Trophoblast cell (in vitro differentiated cells and primary cell): ENCODE results near the gene CYTH3.

Source experiments
- DNase-seq, 2 donors: peaks; one replicate each; pipeline ENCODE4 v3.0.0-alpha.2; 2016
- H2AFZ ChIP-seq: 2 replicates; pipeline ENCODE4 v1.6.1; 2013; ENCODE audit warnings: low read length, moderate library complexity, mild to moderate bottlenecking; ENCODE audit not compliant: insufficient read depth, poor library complexity
- H2AK5ac ChIP-seq: 2 replicates; pipeline ENCODE4 v1.6.1; 2013; ENCODE audit warnings: mild to moderate bottlenecking, low read length
- H2BK120ac ChIP-seq: 2 replicates; pipeline ENCODE4 v1.6.1; 2013; ENCODE audit warnings: low read length, mild to moderate bottlenecking, moderate library complexity; ENCODE audit not compliant: insufficient read depth, poor library complexity
- H2BK12ac ChIP-seq: 2 replicates; pipeline ENCODE4 v1.6.1; 2013; ENCODE audit warnings: mild to moderate bottlenecking, low read length, moderate library complexity
- H2BK5ac ChIP-seq: 2 replicates; pipeline ENCODE4 v1.6.1; 2013; ENCODE audit warnings: low read length, low read depth, moderate library complexity, mild to moderate bottlenecking; ENCODE audit not compliant: poor library complexity
- H3K14ac ChIP-seq: 2 replicates; pipeline ENCODE4 v1.6.1; 2013; ENCODE audit warnings: mild to moderate bottlenecking, low read length
- H3K18ac ChIP-seq: 2 replicates; pipeline ENCODE4 v1.6.1; 2013; ENCODE audit warnings: mild to moderate bottlenecking, low read length
- H3K23ac ChIP-seq: 2 replicates; pipeline ENCODE4 v1.6.1; 2013; ENCODE audit warnings: low read length
- H3K27ac ChIP-seq: 2 replicates; pipeline ENCODE4 v1.5.1; 2013; ENCODE audit warnings: low read depth, mild to moderate bottlenecking, inconsistent platforms, low read length, moderate library complexity
- H3K27me3 ChIP-seq: 2 replicates; pipeline ENCODE4 v1.6.1; 2013; ENCODE audit warnings: inconsistent platforms, mild to moderate bottlenecking, low read length, moderate library complexity; ENCODE audit not compliant: insufficient read depth
- H3K36me3 ChIP-seq, 2 experiments: 1 replicate in 1 of 2; 2 replicates in 1 of 2; pipeline ENCODE4 v1.6.1; 2013; ENCODE audit warnings: low read length in 2 of 2, mild to moderate bottlenecking in 2 of 2, moderate library complexity in 1 of 2; ENCODE audit not compliant: insufficient read depth in 2 of 2, control insufficient read depth in 1 of 2
- H3K4ac ChIP-seq: 2 replicates; pipeline ENCODE4 v1.6.1; 2013; ENCODE audit warnings: low read depth, mild to moderate bottlenecking, low read length, moderate library complexity
- H3K4me1 ChIP-seq, 2 experiments: 1 replicate in 1 of 2; 2 replicates in 1 of 2; pipeline ENCODE4 v1.6.1; 2013; ENCODE audit warnings: low read length in 2 of 2, mild to moderate bottlenecking in 2 of 2, moderate library complexity in 1 of 2; ENCODE audit not compliant: insufficient read depth in 2 of 2, control insufficient read depth in 1 of 2
- H3K4me2 ChIP-seq: 2 replicates; pipeline ENCODE4 v1.6.1; 2013; ENCODE audit warnings: inconsistent platforms, mild to moderate bottlenecking, low read length, moderate library complexity
- H3K4me3 ChIP-seq: 2 replicates; pipeline ENCODE4 v1.5.1; 2013; ENCODE audit warnings: mild to moderate bottlenecking, low read depth, low read length, inconsistent platforms
- H3K79me1 ChIP-seq: one replicate; pipeline ENCODE4 v1.6.1; 2013; ENCODE audit warnings: low read length
- H3K79me2 ChIP-seq: 2 replicates; pipeline ENCODE4 v1.6.1; 2013; ENCODE audit warnings: low read length, mild to moderate bottlenecking; ENCODE audit not compliant: control insufficient read depth, insufficient read depth, poor library complexity
- H3K9ac ChIP-seq: 2 replicates; pipeline ENCODE4 v1.6.1; 2013; ENCODE audit warnings: mild to moderate bottlenecking, low read length
- H3K9me3 ChIP-seq: 2 replicates; pipeline ENCODE4 v1.6.1; 2013; ENCODE audit warnings: low read depth, mild to moderate bottlenecking, control low read depth, inconsistent platforms, low read length; ENCODE audit not compliant: insufficient read depth
- H4K12ac ChIP-seq: 2 replicates; pipeline ENCODE4 v1.6.1; 2013; ENCODE audit warnings: low read depth, mild to moderate bottlenecking, low read length, moderate library complexity
- H4K8ac ChIP-seq: 2 replicates; pipeline ENCODE4 v1.6.1; 2013; ENCODE audit warnings: low read depth, mild to moderate bottlenecking, low read length, moderate library complexity
- H4K91ac ChIP-seq: one replicate; pipeline ENCODE4 v1.6.1; 2013; ENCODE audit warnings: low read depth, mild to moderate bottlenecking, low read length, moderate library complexity
- WGBS: extraction: QIAGEN DNeasy Blood & Tissue Kit; methylation state at CpG from one replicate; pipeline ENCODE4 v1.1.7; 2013; ENCODE audit warnings: missing lambda C conversion rate; ENCODE audit not compliant: insufficient read length, insufficient coverage; ENCODE audit errors: extremely low coverage; 5-methylcytosine and 5-hydroxymethylcytosine counted together

The CYTH3 gene

DNA sequence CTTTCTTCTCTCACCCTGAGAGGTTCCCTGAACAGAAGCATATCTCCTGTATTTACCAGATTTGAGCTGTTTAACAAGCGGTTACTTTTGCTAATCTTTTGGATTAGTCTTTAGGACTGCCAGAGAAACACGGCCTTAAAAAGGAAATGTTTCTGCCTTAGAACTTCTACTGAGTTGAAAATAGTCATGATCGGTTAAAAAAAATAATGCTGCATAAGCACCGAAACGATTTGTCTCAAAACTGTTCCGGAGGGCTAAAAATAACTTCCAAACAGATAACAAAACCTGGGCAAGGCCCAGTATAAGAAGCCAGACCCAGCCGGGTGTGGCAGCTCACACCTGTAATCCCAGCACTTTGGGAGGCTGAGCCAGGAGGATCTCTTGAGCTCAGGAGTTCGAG is 43.3 kb upstream of the CYTH3 start:
- no peaks in the 10 kb centered on the region for H3K9me3 ChIP-seq
- no peaks in the 10 kb centered on the region for H3K36me3 ChIP-seq
- H3K4ac ChIP-seq, result no peak overlapping the region
- H3K14ac ChIP-seq, result no peak overlapping the region
- no peak for DNase-seq
- H2BK12ac ChIP-seq, result no peak overlapping the region
- H4K12ac ChIP-seq, result no peak overlapping the region
- H3K23ac ChIP-seq, result no peak overlapping the region
- H3K18ac ChIP-seq, result no peak overlapping the region
- no peak overlapping the region for H2AK5ac ChIP-seq
- no peaks in the 10 kb centered on the region for H3K79me1 ChIP-seq
- WGBS, result no CpG with 5 or more reads among the region's 8 CpGs
- H3K4me1 ChIP-seq, result no peaks in the 10 kb centered on the region
- no peak overlapping the region for H4K91ac ChIP-seq
- no peaks in the 10 kb centered on the region for H3K79me2 ChIP-seq
- H3K4me3 ChIP-seq, result no peak overlapping the region
- H3K27me3 ChIP-seq, result no peaks in the 10 kb centered on the region
- no peak overlapping the region for H4K8ac ChIP-seq
- no peak overlapping the region for H2BK120ac ChIP-seq
- H3K9ac ChIP-seq, result no peak overlapping the region
- H3K4me2 ChIP-seq, result no peak overlapping the region
- H2BK5ac ChIP-seq, result no peak overlapping the region
- no peak overlapping the region for H3K27ac ChIP-seq
- no peak overlapping the region for H2AFZ ChIP-seq

DNA sequence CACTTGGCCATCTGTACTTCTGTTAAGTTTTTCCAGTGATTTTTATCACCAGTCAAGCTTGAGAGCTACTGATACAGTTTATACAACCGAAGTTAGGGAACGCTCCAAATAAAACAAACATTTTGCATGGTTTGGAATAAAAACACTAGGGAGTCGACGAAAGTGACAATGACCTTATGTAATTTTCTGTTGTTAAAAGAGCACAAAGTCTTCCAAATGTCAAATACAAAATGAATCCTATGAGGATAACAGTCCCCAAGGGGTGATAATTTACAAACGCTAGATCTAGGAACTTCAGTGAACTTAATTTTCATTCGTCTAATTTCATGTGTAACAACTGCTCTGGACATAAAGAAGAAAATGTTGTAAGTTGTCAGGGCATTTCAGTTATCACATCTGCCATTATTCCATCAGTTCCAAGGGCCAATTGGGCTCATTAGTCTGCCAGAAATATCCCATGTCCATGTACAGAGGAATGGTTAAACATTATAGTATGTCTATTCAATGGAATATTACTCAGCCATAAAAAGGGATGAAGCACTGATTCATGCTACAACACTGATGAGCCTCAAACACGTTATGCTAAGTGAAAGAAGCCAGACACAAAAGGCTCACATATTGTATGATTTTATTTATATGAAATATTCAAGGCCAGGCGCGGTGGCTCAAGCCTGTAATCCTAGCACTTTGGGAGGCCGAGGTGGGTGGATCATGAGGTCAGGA is 38.0 kb upstream of the CYTH3 start:
- Histone ChIP-seq H2AFZ (no peak overlapping the region), H3K4me1 (peaks cover 0 to 2% of the 10 kb centered on the region in 2 experiments), H3K79me2 (no peaks in the 10 kb centered on the region), H3K23ac (no peak overlapping the region), H3K14ac (no peak overlapping the region), H4K91ac (no peak overlapping the region), H3K27ac (no peak overlapping the region), H3K27me3 (no peaks in the 10 kb centered on the region), H2BK12ac (no peak overlapping the region), H3K4me2 (no peak overlapping the region), H2BK120ac (no peak overlapping the region), H3K18ac (no peak overlapping the region), H4K12ac (no peak overlapping the region), H3K9ac (no peak overlapping the region), H3K36me3 (no peaks in the 10 kb centered on the region), H3K79me1 (no peaks in the 10 kb centered on the region), H3K4ac (no peak overlapping the region), H2AK5ac (no peak overlapping the region), H4K8ac (no peak overlapping the region), H2BK5ac (no peak overlapping the region), H3K9me3 (no peaks in the 10 kb centered on the region), H3K4me3 (no peak overlapping the region)
- WGBS, result no CpG with 5 or more reads among the region's 10 CpGs
- no peak for DNase-seq

DNA sequence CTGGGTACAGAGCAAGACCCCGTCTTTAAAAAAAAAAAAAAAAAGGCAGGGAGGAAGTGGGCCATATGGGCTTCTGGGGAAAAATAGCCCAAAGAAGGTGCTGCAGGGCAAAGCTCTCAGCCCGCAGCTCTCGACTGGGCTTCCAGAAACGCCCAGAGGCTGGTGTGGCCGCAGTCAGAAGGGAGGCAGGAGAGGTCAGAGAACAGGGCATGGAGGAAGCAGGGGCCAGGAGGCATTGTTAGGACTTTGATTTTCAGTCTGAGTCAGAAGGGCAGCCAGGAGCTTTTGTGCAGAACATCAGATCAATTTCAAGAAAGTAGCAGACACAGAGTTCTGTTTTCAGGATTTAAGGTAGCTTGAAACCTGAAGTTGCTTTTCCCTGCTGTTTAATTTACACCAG is 35.3 kb upstream of the CYTH3 start:
- no peak overlapping the region for H2BK12ac ChIP-seq
- H4K12ac ChIP-seq, result no peak overlapping the region
- no peak overlapping the region for H3K14ac ChIP-seq
- H3K4me1 ChIP-seq, result peaks cover 0 to 2% of the 10 kb centered on the region in 2 experiments
- H2AK5ac ChIP-seq, result no peak overlapping the region
- H3K79me2 ChIP-seq, result no peaks in the 10 kb centered on the region
- no peaks in the 10 kb centered on the region for H3K36me3 ChIP-seq
- no peaks in the 10 kb centered on the region for H3K79me1 ChIP-seq
- no peak overlapping the region for H2AFZ ChIP-seq
- no peaks in the 10 kb centered on the region for H3K27me3 ChIP-seq
- H3K23ac ChIP-seq, result no peak overlapping the region
- H3K4me2 ChIP-seq, result no peak overlapping the region
- WGBS, result no CpG with 5 or more reads among the region's 5 CpGs
- H3K4ac ChIP-seq, result no peak overlapping the region
- no peak overlapping the region for H2BK120ac ChIP-seq
- H3K9me3 ChIP-seq, result no peaks in the 10 kb centered on the region
- peak; percentile 85 to 87 for DNase-seq
- H3K27ac ChIP-seq, result no peak overlapping the region
- no peak overlapping the region for H4K8ac ChIP-seq
- no peak overlapping the region for H3K18ac ChIP-seq
- no peak overlapping the region for H2BK5ac ChIP-seq
- H4K91ac ChIP-seq, result no peak overlapping the region
- H3K4me3 ChIP-seq, result no peak overlapping the region
- no peak overlapping the region for H3K9ac ChIP-seq

- Histone ChIP-seq H3K27me3 (no peaks in the 10 kb centered on the region), H2BK5ac (no peak overlapping the region), H4K91ac (no peak overlapping the region), H3K4me2 (no peak overlapping the region), H3K14ac (no peak overlapping the region), H3K36me3 (no peaks in the 10 kb centered on the region), H3K23ac (no peak overlapping the region), H3K79me1 (no peaks in the 10 kb centered on the region), H2BK12ac (no peak overlapping the region), H4K12ac (no peak overlapping the region), H3K4me1 (peaks cover 0 to 2% of the 10 kb centered on the region in 2 experiments), H3K4me3 (no peak overlapping the region), H2AK5ac (no peak overlapping the region), H3K9me3 (no peaks in the 10 kb centered on the region), H3K4ac (no peak overlapping the region), H2AFZ (no peak overlapping the region), H3K79me2 (no peaks in the 10 kb centered on the region), H4K8ac (no peak overlapping the region), H3K18ac (no peak overlapping the region), H2BK120ac (no peak overlapping the region), H3K9ac (no peak overlapping the region), H3K27ac (no peak overlapping the region)
- DNase-seq, result peak; percentile 90 to 95
- no CpG with 5 or more reads among the region's 3 CpGs for WGBS
Observed at GRCh38 chr7:6306471-6306870, 34.0 kb upstream of the CYTH3 start.
